NCI-H748 treated with DMSO at 0.1 percent for 48 hours (cell line): ENCODE measurements around the gene TMEM178B.
"Not testable (repeated sequence)": the region's sequence is repeated elsewhere in the genome, so short reads cannot be mapped to it uniquely, and the experiment has no call there.

Experiments used
- DNase-seq: peaks from one replicate; lab custom pipeline; 2025; lab: John Stamatoyannopoulos, UW

The TMEM178B gene

DNA sequence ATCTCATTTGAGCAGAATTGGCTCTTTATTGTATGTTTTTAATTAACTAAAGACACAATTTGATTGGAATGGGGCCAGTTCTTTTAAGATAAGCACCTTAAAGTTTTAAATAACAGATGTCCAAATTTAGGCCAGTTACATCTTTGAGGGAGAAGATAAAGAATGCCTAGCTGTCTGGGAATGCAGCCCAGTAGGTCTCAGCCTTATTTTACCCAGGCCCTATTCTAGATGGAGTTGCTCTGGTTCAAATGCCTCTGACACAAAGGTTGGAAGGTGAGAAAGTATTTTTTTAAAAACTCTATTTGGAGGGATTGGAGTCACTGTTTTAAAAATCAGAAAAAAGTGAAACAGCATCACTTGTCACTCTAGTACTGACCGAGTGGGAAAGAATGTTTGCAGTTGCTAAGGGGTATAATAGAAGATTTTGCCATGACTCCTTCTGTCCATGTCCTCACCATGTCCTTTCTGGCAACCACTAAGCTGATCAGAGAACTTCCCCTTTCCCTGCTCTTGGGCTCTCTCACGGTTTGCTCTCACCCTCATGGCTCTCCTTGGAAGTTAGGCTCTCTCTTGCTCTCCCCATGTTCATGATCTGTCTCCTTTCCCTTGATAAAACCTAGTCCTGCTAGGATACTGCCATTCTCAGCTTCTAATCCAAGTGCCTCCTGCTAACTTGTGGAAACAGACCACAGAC lies 239.1 kb downstream of the TMEM178B start:
- DNase-seq = no peak

DNA sequence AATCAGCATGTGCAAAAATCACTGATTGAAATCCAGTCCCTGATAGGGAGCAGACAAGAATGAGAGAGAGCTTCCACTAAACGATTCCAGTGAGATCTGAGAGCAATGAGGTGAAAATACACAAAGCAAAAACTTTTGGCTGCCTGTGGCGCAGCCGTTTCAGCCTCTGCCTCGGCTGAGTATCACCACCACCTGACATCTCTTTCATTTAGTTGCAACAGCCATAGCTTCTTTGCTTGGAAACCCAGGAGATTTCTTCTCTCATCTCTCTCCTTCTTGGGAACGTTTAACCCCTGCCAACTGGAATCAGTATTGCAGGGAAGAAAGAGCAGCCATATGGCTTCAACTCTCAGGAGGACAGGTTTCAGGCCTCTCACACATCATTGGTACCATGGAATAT lies 240.0 kb downstream of the TMEM178B start:
- DNase-seq = no peak

DNA sequence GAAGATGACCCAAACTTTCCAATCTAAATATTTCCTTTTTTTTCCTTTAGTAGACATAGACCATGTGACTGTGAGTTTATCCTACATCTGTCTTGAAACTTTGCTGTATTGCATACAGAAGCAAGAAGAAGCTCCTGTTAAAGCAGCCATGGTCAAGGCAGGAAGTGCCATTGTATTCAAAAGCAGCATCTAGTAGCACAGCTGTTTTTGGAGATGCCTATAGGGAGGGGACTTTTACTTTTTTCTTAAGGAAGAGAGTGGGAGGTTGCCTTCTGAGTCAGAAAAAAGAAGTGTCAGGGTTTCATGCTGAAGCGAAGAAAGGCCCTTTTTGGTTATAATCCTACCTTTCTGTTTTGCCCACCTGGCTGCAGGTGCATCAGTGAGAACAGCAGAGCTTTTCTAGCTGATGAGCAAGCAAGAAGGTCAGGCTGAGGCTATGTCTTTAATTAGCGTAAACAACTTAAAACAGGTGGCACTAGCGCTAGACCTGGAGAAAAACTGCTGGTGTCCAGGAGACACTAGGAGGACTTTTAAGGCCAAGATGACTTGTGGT lies 243.2 kb downstream of the TMEM178B start:
- DNase-seq = no peak

DNA sequence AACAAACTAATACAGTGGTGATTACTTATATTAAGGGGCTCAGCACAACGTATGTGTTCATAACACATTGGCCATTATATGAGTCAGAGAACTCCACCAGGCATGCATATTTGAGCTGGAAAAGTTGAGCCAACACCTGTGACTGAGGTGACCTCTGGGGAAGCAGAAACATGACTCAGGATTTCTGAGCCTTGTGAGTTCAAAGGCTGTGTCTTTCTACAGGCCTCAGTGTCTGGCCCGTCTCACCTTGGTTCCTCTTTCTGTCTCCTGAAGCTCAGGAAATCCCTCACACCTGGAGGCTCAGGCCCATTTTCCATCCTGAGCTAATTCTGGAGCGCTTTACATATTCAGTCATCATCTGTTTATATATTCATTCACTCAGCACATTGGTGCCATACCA lies 246.4 kb downstream of the TMEM178B start:
- no peak for DNase-seq

DNA sequence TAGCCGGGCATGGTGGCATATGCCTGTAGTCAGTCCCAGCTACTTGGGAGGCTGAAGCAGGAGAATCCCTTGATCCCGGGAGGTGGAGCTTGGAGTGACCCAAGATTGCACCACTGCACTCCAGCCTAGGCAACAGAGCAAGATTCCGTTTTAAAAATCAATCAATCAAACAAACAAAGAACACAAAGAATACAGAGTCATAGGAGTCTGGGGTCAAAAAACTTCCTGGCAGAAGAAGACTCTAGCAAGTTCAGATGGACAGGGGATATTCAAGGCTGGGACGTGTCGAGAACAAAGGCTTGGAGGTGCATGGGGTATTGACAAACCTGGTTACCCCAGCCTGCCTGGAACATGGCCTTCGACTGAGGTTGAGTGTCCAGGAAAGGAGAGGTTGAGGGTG lies 248.5 kb downstream of the TMEM178B start:
- no peak for DNase-seq

DNA sequence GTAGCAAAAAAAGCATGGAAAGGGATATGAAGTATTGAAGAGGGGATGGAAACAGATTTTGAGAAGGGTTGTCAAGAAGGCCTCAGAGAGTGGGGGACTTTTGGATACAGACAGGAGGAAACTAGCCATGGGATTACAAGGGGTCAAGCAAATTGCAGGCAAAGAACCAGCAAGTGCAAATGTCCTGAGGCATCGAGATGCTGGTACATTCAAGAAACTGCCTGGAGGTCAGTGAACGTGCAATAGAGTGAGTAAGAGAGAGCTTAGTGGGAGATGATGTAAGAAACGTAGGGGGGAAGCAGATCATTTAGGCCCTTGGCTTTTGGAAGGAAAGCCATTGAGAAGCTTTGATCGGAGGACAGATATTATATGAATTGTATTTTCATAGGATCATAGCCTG lies 250.0 kb downstream of the TMEM178B start:
- DNase-seq = no peak

DNA sequence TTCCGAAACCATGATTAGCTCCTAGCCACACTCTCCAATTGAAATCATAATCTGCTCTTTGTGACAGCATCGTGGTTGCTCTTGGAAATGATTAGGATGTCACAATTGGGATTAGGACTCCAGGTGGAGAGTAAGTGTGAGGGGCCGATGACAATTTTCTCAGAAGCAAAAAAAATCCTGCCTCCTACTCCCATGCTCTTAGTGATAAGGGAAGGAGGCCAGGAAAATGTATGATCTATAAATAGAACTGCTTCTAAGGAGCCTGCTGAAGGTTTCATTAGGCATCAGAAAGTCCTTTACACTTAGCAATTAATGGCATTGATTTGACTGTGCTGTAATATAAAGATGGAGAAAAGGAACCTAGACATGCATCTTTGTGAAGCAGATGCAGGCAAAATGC lies 251.0 kb downstream of the TMEM178B start:
- no peak for DNase-seq

DNA sequence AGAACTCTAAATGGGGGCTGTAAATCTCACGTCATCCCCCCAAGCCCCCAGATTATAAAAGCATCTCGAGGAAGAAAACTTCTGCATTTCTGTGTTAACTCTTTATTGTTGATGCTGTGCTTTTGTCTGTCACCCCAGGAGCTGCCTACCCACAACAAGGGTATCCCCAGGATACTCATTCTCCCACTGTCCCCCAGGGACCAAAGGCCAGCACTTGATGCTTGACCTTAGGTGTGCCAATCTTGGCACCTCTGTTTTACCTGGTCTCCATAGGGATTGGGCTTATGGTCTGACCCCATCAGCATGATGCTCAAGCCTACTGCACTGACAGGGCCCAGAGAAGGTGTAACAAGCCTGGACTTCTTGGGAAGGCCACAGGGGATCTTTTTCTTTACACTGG lies 251.4 kb downstream of the TMEM178B start:
- no peak for DNase-seq

DNA sequence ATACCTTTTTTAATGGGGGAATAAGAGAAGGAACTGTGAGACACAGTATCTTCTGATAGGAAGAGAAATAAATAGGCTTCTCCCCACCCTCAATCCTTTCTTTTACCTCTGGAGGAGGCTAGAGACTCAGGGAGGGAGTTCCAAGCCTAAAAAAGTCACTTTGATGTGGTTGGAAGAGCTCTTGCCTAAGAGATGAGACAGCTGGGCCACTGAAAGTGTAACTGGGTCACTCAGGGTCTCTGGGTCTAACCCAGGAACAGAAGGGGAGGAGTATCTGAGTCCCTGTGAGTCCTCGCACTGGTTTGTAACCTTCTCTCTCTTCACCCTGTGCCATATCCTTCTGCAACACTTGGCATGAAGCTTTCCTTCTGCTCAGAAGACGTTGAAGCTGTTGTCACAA lies 254.4 kb downstream of the TMEM178B start:
- no peak for DNase-seq

DNA sequence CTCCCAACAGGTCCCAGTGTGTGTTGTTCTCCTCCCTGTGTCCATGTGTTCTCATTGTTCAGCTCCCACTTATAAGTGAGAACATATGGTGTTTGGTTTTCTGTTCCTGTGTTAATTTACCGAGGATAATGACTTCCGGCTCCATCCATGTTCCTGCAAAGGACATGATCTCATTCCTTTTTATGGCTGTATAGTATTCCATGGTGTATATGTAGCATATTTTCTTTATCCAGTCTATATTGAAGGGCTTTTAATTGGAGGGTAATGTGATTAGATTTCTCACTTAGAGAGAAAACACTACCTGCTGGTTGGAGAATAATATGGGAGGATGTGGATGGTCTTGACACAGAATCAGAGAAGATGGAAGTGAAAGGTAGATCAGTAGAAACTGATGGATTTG lies 256.4 kb downstream of the TMEM178B start:
- not testable (repeated sequence) for DNase-seq

DNA sequence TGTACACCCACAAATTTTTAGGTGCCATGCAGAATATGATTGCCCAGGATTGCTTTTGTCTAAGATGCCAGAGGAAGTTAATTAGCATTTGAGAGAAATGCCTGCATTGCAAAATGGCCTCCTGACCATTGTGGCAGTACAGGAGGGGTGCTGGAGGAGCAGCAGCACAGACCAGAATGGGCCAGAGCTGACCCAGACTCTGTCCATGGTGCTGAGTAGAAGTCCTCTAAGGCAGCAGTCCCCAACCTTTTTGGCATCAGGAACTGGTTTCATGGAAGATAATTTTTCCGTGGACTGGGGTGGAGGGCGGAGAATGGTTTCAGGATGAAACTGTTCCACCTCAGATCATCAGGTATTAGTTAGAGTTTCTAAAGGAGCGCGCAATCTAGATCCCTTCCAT lies 259.6 kb downstream of the TMEM178B start:
- no peak for DNase-seq

DNA sequence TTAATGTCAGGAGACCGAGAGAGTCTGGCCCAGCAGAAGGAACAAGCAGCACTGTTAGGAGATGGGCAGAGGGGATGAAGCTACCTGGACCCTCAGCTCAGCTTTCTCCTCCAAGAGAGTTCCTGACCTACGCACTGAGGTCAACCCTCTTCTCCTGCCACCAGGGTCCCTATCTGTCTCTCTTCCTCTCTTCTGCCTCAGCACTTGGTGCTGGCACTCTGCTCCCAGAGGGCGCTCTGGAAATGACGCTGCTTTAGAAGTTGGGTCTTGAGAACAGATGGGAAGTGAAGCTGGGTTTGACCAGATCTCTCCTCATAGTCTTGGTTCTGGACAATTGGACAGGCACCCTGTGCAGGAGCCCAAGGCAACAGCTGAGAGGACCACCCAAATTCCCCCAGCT lies 261.3 kb downstream of the TMEM178B start:
- DNase-seq = no peak

DNA sequence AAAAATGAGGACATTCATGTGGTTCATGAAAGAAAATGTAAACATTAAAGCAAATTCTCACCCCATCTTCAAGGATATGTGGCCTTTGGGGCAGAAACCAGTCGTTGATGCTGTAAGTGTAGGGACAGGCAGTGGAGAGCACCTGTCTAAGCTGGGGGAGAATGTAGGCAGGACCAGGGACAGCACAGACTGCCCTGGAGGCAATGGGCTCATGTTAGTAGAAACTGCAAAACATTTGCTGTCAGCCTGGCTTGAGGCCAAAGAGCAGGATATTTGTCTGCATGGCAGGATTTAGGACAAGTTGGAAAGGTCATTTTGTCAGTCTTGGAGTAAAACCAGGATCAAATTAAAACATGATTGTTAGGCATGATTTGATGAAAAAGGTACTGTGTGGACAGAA lies 265.7 kb downstream of the TMEM178B start:
- no peak for DNase-seq

DNA sequence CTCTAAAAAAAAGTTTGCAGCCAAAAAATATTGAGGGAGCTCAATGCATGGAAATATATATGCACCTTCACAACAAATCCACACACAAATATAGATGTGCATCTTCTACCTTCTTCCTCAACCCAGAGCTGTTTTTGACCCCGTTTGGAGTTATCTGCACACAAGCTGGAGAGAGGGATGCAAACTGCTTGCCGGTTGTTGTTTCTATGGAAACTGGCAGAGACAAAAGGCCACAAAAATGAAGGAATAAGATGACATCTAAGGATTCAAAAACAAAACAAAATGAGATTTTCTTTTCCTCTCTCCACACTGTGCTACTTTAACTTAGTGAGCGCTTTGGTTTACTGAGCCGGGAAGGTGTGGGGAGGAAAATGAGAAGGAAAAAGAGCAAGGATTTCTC lies 267.1 kb downstream of the TMEM178B start:
- DNase-seq = no peak

DNA sequence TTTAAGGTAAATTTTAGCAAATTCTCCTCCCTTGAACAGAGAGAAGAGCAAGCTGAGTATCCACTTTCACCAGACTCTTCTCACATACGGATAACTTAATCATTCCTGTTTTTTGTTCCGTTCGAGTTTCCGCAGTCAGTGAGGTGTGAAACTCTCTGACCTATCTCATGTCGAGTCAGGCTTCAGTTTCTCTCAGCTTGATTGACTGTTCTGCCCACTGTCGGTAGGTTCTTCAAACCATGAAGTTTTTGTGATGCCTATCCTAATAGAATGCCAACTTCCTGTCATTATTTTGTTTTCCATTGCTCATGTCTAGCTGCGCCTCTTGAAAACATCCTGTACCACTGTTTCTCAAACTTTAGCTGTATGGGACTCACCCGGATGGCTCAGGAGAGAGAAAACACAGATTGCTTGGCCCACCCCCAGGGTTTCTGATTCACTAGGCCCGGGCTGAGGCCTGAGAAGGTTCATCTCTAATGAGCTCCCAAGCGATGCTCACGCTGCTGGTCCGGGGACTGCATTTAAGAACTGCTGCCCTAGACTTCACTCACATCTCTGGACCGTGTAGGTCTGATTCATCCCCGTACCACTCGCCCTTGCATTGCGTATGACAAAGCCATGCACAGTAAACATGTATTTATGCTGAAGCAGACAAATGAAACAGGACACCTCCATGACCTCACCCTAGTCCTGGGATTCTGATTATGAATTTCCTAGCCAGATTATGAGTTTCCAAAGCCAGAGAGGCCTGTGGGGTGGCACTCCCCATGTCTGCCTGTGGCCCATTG lies 269.0 kb downstream of the TMEM178B start:
- DNase-seq = no peak

DNA sequence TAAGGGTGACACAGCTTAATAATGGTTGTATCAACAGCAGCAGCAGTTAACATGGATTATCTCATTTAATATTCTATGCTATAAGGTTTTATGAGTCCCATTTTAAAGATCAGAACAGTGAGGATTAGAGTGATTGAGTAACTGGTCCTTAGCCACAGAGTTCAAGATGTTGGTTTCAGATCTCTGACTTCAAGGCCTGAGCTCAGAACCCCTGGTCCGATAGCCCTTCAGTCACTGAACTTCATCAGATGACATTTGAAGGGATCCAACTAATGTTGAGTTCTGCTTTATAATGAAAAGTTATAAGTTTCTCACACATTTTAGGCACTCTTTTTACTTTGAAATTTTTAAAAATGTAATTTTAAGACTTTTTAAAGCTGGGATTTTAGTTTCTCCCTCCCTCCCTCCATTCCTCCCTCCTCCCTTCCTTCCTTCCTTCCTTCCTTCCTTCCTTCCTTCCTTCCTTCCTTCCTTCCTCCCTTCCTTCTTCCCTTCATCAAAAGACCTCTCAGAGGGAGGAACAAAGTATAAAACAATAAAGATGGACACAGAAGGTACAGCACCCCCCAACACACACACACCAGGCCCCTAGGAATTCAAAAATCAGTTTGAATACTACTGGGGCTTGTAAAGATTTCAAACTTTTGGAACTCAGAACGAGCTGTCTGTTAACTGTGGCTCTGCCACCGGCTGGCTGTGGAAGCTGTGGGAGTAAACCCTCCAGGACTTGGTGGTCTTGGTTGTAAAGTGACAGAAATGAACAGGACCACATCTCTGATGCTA lies 270.5 kb downstream of the TMEM178B start:
- DNase-seq = no peak

DNA sequence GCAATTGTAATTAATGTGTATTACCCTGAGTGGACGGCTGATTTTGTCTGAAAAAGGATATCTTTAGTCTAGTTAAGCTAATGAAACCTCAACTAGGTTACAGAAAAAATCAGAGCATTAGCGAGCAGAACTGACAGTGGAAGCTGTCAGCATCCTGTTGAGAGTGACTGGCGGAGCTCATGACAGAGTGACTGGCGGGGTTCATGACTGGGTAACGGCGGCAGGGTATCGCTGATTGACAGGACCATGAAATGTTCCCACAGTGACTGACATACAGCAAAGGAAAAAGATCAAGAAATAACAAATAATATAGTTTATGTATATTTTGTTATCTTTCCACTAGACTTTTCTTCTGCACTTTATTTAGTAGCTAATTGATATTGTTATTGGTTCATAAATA lies 274.9 kb downstream of the TMEM178B start:
- no peak for DNase-seq

DNA sequence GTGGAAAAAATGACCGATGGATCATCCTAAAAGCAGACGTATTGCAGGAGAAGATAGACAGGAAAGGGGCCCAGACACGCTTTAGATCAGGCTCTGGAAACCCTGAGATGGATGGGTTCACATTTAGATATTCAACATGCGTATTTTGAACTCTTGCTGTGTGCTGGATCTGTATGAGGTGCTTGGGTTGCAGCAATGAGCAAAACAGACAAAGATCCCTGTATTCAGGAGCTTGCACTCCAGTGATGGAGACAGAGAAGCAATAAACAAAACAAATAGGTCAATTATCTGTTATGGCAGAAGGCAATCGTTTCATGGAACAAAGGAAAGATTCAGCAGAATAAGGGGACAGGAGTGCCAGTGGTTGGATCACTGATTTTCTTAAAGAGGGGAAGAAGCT lies 275.5 kb downstream of the TMEM178B start:
- no peak for DNase-seq

DNA sequence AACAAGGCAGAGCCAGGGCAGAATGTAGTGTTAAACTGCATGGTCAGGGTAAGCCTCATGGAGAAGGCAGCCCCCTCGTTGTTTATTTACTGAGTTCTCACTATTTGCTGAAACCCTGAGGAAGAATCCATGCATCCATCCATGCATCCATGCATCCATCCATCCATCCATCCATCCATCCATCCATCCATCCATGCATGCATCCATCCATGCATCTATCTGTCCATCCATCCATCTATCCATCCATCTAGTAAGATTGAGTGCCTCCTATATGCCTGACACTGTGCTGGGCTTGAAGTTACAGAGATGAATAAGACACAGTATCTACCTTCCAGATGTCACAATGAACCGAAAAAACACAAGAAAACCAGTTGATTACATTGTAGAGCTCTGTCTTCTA lies 275.9 kb downstream of the TMEM178B start:
- no peak for DNase-seq

DNA sequence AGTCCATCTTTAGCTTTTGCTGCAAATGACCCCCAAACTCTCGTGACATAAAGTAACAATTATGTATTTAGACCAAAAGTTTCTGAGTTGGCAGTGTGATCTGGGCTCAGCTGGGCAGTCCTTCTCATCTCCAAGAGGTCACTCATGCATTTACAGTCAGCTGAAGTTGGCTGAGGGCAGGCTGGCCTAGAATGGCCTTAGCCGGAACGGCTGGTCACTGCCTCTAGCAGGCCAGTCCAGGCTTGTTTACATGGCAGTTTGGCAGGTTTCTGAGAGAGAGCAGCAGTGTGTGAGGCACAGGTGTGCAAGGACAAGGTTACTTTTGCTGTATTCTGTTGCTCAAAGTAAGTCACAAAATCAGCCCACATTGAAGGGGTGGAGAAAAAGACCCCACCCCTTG lies 277.3 kb downstream of the TMEM178B start:
- DNase-seq = no peak

DNA sequence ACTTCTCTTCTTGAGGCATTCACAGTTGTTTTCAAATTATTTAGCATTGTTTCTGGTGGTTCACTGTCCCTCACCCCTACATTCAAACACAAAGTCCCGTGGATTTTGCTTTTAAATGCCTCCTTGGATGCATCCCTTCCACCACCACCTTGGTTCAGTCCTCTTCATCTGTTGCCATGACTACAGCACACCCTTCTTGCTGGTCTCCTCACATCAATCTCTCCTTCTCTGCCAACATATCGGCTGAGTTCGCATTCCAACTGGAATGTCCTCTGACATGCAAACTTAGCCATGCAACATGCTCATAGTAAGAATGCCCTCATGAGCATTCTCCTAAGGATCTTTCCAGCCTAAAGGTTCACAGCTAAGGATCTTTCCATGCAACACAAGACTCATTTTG lies 279.1 kb downstream of the TMEM178B start:
- DNase-seq = no peak

DNA sequence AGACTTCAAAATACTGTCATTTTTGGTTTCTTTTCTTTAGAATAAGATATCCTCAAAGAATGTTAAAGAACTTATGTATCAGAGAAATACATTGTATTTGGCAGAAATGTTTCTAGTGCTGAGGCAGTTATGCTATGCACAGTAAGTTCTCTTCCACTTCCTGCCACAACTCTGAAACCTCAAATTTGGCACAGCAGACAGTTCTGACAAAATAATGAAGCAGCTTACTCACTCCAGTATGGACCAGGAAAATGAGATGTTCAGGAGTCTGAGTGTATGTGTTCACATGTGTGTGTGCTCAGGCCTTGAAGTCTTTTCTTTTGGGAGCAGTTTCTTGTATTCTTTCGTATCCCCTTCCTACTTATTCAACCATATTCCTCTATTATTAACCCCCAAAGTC lies 280.4 kb downstream of the TMEM178B start:
- no peak for DNase-seq

DNA sequence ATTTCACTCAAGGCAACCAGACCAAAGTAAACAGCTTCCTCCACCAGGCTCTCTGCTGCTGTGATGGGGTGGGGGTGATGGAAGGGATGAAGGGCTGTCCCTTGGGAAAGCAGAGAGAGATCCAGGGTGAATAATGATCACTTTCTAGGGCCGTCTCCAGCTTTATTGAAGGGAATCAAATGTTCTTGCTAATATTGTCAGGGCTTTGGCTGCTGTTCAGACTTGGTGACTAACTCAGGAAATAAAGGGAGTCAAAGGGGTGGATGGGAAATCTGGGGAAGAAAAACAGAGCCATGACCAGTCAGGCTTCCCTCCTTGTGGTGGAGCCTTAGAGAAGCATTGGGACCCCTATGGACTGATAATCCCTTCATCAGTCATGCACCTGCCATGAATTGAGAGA lies 281.2 kb downstream of the TMEM178B start:
- no peak for DNase-seq
